Measurements from ENCODE around the gene ELAVL2.

ELAVL2 gene

DNA sequence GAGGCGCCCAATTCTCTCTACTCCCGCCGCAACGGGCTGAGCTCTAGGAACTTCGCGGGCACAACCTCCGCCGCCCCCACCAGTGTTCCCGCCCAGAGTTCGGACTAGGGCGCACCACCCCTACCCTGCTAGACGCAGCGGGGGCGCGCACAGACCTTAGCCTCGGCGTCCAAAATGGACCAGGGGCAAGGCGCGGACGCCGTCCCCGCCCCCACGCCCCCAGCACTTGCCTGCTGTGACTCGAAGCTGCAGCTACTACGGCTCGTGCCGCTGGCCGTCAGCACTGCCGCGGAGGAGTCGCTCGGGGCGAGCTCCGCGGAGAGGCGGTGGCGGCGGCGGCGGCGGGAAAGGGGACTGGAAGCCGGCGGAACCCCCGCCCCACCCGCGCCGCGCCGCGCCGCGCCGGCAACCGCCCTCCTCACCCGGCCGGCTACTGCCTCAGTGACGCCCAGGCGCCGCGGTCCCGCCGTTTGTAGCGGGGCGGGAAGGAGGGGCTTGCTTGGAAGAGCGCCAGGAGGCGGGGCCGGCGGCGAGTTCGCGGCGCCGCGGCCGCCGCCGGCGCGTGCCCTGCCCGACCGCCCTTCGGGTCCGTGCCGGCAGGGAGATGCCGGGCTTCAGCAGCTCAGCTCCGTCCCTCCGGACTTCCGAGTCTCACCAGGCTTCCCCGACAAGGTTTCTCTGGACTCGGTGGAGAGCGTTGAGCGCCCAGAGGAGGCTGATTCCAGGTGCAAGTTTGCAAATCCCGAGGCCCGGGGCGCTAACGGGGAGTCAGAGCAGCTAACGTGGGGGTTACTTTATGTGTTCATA lies 4.5 kb downstream of the ELAVL2 start:
- DNase-seq (ENCODE audit: low spot score), result no peak

DNA sequence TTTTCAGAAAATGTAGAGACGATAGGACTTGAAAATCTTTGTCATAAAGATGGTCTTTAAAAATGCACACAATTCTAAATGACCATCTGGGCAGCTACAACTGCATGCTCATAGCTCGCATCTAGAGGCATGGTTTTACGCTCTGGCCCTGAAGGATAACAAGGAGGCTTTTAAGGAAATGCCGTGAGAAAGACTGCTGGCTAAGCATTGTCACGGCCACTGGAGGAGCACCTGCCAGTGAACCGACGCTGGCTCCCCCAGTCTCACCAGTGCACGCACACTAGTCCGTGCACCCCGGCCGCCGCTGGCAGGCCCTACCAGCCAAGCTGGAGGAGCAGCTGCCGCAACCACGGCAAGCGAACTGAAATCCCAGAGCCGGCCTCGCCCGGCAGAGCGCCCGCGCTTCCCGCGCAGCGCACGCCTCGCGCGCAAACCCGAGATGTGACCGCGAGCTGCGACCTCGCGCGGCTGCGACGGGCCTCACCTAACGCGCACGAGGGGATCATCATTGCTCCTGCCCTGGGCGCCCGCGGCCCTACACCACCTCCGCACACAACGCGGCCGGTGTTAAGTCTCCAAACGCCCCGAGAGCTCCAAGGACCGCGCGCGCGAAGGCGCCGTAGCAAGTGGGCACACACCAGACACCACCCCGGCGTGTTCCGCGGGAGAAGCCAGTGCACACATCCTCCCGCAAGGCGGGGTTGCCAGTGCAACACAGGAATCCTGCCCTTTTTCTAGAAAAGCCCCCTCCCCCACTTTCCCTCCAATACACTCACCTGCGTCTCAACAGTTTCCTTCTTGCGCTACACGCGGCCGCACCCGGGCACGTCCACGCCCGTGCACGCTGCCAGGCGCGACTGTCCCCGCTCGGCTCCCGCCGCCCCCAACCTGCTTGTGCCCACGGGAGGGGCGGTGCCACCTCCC lies 5.3 kb downstream of the ELAVL2 start:
- DNase-seq (ENCODE audit: low spot score), result no peak

DNA sequence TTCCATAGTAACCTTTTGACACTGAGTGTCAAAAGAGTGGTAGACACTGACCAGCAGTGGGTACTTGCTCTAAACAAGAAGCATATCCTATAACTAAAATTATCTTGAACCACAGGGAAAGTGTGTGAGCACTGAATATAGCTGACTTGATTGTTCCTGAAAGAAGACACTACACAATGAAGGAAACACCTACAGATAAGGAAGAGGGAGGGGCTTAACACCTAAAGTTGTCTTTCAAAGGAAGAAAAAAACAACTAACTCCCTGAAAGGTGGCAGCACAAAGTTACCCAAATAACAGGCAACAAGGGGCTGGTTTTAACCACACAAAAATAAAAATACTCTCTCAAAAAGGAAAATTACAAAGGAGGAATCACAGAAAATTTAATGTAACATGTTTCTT lies 6.6 kb downstream of the ELAVL2 start:
- no peak for DNase-seq (ENCODE audit: low spot score)

DNA sequence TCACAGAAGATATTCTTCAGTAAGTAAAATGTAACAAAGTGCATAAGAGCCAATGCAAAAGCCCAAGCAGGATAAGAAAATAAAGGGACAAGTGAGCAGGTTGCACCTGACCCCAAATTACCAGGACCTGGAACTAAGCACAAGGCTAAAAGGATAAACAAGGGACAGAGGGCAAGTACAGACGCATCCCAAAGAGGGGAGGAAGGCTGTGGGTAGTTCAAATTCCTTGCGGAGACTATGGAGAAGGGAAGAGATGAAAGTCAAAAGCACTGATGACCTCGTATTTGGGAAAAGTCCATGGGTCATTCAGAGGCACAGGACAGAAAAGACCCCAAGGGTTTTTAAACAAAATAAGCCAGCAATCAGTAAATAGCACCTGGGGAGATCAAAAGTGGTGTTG lies 11.8 kb downstream of the ELAVL2 start:
- DNase-seq (ENCODE audit: low spot score), result no peak

DNA sequence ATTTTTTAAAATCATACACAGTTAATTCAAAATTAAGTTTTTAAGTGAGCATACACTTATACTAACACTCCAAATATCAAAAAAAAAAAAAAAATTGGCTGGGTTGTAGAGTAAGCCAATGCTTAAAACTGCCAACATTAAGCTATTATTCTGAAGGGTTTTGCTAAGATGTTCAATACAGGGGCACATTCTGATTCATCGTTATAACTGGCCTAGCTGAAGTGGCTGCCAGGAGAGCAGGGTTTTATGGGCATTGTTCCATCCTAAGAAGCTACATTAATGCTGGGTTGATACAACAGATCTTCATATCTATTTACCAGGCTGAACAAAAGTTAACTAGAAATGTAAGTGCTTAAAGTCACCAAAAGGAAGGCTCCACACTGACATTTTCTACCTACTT lies 13.4 kb downstream of the ELAVL2 start:
- DNase-seq (ENCODE audit: low spot score), result no peak

DNA sequence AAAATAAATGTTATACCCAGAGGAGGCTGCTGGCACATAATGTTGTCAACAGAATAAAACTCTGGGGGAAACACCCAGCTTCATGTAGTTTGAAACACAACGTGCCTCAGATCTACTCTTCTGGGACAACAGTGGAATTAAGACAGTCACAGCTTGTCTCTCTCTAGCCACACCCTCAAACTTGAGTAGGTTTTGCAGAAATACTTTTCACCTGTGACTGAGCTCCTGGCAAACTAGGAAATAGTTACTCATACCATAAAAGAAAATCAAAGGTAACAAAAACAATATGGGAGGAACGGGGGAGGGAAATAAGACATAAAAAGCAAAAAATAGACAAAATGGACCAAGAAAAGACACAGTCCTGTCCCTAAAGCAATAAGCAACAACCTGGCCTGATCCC lies 14.4 kb downstream of the ELAVL2 start:
- DNase-seq (ENCODE audit: low spot score), result no peak

DNA sequence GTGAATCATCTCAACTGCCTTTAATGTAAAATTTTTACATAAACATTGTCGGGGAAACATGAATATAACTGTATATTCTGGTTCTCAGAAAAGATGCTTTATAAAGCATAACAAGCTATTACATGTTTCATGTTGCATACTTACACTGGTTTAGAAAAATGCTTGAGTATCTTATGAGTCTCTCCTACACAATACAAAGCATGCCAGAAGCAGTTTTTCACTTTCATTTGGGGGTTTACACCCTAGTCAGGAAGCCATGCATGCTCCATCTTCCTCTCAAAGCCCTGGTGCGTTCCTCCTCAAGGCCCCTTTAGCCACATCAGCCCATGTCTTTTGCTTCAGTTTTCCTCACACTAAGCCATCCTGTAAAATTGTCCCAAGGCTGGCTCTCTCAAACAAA lies 22.8 kb downstream of the ELAVL2 start:
- DNase-seq (ENCODE audit: low spot score), result no peak

DNA sequence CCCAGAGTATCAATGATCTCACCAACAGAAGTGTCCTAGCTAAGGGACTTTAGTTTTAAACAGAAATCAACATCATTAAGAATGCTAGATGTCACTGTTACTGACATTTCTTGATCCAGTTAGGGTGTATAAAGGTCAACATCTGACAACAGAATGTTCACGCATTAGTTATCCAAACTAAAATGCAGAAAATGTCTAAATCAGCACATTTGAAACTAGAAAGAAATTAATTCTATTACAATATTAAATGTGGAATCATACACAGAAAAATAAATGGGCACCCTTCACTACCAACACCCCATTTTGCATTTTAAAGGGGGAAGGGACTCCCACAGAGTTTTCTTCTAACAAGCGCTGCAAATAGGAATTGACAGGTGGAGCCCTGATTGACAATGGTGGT lies 24.5 kb downstream of the ELAVL2 start:
- no peak for DNase-seq (ENCODE audit: low spot score)

DNA sequence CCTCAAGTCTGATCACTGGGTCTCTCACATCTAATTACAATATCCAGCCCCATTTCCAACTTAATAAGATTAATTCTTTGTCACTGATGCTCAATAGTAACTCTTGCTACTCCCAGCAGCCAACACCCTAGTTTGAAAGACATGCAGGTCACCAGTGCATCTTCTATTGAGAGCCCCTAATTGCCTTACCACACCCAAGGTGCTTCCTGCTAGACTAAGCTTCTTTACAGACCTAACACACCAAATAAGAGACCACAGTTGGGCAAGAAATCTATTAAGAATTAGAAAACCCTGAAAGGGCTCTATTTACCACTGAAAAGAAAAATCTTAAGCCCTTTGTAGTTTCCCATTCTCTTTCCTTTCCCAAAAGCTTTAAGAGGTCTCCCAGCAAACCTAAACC lies 26.5 kb downstream of the ELAVL2 start:
- no peak for DNase-seq (ENCODE audit: low spot score)

DNA sequence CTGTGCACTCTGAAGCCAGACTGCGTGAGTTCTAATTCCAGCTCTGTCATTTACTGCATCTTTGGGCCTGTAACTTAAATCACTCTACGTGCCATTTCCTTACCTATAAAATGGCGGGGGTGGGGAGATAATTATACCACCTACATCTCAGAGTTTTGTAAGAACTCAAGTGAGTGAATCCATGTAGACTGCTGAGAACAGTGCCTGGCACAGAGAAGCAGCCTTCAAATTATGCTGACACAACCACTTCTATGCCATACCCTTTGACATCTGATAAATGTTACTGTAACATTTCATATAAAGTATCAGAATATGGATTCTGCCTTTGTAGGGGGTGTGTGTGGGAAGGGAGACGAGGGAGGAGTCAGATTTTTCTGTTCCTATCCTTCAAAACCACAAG lies 27.7 kb downstream of the ELAVL2 start:
- no peak for DNase-seq (ENCODE audit: low spot score)

DNA sequence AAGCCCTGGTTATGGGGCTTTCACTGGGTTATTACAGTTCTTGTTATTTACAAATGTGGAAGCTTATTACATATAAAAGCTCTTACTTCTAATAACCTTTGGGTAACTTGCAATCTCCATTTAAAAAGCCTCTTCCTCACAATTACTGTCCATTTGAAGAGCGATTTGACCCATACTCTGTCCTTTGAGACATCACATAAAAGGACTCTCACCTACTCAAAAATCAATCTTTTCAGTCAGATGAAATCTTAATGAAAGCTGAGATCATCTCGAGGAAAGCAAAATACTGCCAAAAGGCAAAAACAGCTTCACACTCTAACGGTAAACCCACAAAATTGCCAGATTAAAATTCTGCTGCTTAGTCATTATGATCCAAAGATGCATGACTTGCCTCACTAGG lies 29.8 kb downstream of the ELAVL2 start:
- no peak for DNase-seq (ENCODE audit: low spot score)

DNA sequence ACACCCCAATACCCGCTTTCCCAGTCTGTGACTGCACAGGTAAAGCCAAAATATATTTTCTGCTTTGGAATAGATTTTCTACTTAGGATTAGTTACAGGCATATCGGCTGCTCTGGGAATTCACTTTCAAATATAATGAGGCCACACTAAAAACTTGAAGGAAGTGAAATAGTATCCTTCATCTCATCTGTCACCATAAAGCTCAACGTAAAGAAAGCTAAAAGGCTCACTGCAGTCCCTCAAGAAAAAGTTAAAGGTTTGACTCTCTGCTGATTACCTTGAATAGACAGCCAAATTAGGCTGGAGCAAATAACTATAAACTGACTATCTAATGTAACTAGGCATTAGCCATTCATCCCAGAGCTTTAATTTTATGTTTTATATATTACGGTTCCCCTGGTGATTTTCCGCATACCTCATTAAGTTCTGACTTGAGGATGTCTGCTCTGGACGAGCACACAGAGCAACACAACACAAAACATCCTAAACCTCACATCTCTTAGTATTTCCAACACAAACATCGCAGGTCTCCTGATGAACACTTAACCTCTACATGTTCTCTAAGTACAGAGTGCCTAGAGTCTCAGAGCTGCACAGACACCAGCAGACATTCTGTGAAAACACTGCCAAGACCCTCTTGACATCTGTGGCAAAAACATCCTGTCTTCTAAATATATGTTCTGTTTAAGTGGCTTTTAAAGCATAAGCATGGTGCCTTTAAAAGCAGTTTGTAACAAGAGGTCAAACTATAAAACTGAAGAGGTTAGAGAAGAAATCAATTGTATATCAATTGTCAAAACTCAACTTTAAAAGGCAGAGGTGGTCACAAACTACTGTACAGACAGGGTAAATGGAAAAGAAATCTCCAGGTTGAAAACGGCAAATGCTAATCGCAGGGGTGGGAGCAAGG lies 35.4 kb downstream of the ELAVL2 start:
- no peak for DNase-seq (ENCODE audit: low spot score)

DNA sequence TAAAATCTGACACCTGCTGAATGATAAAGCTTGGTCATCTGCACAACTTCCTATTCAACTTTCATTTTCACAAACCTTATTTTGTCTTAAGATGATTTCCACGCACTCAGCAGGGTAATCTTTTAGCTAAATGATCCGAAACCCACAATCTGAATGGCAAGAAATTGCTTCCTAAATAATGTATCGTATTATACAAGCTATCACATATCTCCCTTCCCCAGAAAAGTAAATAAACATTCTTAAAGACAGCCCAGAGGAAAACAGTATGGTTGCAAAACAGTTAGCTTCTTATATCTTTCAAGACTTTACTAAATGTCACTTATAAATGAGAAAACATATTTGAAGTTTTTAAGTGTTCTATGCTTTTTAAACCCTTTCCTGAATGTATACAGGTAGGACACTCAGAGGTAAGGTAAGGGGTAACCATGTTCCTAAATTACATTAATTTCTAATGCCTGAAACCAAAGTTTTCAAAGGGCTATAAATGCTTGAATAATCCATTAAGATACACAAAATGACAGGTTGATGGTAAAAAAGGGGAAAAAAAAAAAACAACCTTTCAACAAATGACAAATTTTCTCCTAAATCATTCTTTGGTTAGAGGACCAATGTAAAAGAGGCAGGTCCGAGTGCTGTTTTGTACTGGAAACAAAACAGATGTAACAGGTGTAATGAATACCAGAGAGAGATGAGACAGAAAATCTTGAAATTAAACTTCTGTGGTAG lies 36.3 kb downstream of the ELAVL2 start:
- DNase-seq (ENCODE audit: low spot score), result no peak

DNA sequence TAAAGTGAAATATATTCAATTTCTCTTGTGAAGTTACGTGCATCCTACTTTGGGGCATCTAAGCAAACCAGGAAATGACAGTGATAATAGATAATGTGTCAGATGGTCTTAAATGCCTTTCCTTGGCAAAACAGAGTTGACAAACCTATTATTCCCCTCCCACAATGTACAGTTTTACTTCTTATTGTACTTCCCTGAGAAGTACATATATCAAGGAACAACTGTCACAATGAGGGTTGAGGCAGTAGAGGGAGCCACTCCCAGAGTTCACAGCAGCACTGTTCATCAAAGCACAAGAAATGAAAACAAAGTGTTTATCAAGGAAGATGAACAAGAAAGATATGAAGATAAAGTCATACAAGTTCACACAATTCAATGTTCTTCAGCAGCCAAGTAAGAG lies 41.1 kb downstream of the ELAVL2 start:
- DNase-seq (ENCODE audit: low spot score), result no peak

DNA sequence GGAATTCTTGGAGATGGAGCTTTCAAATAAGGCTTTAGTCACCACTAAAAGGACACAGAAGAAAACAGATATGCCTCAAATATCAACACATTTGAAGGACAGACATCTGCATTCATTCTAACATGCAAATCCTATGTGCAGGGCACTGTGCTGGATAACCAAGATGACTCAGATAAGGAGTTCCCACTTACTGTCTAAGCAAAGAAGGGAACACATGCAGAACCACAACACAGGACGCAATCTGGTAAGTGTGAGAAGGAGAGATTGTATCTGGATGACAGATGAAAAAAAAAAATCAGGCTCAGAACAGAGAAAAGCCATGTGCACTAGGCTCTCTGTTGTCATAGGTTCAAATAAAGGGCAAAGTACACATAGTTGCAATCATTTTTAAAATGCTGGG lies 42.5 kb downstream of the ELAVL2 start:
- DNase-seq (ENCODE audit: low spot score), result no peak

DNA sequence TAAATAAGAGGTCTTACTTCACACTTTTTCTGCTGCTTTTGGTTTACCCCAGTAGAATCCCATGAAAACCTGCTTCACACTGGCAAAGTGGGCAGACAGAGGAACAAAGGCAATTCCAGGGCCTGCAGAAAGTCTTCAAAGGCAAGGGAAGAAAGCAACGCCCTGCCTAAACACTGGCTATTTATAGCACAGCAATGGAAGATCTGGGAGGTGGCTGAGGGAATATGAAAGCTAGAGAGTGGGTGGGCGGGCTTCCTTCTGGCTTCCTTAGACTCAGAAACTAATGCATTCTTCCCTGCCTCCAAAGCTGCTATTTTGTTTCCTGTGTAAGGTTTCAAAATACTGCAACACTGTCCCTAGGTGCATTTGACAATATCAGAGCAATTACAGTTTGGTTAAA lies 46.8 kb downstream of the ELAVL2 start:
- DNase-seq (ENCODE audit: low spot score), result no peak

DNA sequence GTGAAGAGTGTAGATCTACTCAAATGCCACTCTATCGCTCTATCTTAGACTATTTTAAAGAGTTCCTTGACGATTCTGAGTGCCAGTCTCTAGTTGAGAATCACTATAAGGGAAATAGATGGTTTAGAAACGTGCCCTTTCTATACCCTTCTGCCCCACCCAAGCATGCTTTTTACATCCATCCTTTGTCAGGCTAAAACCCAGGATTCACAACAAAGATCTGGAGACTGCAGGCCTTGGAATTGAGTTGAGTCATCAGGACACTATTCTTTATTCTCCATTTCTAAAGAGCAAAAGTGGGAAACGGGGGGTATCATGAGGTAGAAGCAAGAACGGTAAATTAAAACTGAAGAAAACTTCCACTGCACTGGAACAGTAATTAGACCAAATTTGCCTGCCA lies 48.7 kb downstream of the ELAVL2 start:
- no peak for DNase-seq (ENCODE audit: low spot score)

DNA sequence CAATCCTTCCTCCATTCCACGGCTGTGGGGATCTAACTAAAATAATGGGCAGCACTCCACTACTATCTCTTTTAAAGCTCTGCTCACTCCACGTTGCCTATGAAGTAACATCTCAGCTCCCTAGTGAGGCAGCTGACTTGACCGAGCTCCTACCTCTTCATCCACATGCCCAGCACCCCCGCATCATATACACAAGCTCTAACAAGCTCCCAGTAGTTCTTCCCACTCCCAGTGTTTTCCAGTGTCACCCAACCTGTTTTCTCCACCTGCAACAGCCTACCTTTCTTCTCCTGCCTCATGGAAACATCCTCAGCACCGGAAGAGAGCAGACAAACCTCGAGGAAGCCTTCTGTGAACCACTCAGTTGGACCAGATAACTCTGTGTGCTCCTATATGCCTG lies 50.5 kb downstream of the ELAVL2 start:
- DNase-seq (ENCODE audit: low spot score), result no peak

DNA sequence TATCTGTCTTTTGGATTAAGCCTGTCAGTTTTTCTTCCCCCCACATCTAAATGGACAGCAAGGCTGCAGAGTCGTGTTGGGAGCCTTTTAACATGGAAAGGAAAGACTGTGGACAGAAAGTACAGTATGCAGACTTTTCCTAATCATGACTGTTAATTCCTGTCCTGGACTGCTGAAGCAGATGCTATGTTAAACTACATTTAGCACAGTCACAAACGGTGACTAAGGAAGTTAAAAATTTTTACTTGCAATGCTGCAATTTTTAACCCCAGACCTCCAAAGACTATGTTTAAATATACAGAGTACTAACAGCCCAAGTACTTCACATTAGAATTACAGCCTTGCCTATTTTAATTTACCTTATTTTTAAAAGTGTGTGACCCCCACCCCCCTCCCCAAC lies 51.8 kb downstream of the ELAVL2 start:
- no peak for DNase-seq (ENCODE audit: low spot score)

DNA sequence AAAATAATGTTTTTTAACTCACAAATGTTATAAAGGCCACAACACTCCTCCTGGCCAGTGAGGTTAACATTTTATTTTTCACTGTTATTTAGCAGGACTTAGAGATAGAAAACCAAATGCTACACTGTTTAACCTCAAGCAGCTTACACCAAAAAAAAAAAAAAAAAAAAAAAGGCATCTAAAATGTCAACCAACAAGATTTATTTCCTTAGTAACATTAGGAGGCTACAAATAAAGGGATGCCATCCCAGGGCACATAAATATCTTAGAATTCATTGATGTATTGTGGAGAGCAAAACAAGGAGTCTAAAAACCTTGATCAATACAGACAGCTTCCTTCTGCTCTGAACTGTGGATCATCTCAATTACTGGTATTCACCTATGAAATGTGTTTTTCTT lies 53.7 kb downstream of the ELAVL2 start:
- no peak for DNase-seq (ENCODE audit: low spot score)

DNA sequence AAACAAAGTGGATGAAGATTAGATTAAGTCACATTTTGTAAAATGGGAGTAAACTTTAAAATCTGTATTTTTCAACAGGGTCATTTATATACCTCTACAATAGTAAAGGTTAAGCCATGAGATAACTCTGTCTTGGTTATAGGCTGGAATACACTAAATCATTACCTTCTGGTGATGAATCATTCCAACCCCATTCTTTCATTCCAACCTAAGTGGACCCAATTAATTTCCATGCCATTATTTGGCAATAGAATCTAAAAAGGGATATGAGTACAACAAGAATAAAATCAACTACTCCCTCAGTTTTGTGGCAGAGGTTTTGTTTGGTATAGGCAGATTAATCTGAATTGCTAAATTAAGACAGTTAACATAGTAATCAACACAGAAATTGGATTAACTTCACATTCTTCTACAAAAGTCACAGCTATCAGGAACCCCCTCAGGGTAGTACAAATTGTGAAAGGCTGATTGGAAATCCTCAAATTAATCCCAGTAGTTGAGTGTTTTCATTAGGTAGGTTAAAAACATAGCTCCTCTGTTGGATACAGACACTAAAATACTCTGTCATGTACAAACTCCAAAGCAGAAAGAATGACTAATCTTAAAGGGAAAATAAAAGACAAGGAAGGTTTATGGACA lies 54.2 kb downstream of the ELAVL2 start:
- DNase-seq (ENCODE audit: low spot score), result no peak
